Measurements from ENCODE around the gene PSG4.
A peak's percentile ranks its signal among the peaks of the same experiment; 100 is the strongest.
"Not testable (repeated sequence)": the region's sequence is repeated elsewhere in the genome, so short reads cannot be mapped to it uniquely, and the experiment has no call there.

The PSG4 gene

DNA sequence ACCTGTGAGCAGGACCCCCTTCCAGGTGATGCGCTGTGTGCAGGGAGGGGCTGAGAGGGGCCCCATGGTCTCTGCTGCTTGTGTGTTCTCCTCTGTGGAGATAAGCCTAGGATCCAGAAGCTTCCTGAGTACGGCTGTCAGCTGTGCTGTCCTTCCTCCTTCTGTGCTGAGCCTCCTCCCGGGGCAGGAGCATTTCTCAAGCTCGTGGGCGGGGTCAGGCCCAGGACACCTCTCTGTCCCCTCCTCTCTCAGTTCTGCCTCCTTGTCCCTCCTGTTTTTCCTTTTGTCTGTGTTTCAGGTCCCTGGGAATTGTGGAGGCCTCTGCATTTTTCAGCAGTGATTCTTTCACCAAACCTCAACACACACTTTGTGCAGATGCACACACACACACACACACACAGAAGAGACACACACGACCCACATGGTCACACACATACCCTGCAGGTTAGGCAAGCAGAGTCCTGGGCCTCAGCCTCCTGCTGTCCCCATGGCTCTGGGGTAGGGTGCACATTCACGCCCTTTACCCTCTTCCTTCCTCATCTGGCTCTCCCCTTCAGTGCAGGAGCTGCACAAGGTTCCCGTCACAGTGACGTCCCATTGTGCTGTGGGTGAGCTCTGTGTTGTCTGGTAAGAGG is at the start of gene PSG4:
Gene PSG4, minus strand, starts transcription at position 168 of the 635 bp plus-strand sequence. Its CDS starts 102 bp downstream, at position 66.
- H3K9me3 ChIP-seq; DNase-seq (ENCODE audit: low spot score in 2 of 2); in situ Hi-C loops (cut with MboI; ENCODE audit: low sequenced_read_pairs): not testable (repeated sequence)

DNA sequence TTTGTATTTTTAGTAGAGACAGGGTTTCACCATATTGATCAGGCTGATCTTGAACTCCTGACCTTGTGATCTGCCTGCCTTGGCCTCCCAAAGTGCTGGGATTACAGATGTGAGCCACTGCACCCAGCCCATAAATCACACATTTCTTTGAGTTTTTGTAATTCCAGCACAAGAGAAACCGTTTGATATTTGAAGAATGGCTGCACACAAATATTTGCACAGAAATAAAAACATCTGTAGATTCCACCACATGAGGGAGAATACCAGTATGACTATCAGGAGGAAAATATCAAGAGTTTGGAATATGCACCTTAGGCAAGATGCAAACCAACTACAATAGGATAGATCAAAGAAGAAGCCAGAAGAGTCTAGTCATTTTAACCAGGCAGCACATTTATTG is 46.0 kb upstream of the PSG4 start:
- H3K9me3 ChIP-seq; in situ Hi-C loops (cut with MboI; ENCODE audit: low sequenced_read_pairs); H3K27me3 ChIP-seq (ENCODE audit: low read depth); DNase-seq (ENCODE audit: low spot score in 2 of 2); H3K36me3 ChIP-seq (replicated peaks); H3K4me1 ChIP-seq; H3K4me3 ChIP-seq: not testable (repeated sequence)

More for the DNA sequence above, at the start of gene PSG4:
- H3K4me1 ChIP-seq; H3K4me3 ChIP-seq; H3K36me3 ChIP-seq (replicated peaks); H3K27me3 ChIP-seq (ENCODE audit: low read depth): not testable (repeated sequence)

DNA sequence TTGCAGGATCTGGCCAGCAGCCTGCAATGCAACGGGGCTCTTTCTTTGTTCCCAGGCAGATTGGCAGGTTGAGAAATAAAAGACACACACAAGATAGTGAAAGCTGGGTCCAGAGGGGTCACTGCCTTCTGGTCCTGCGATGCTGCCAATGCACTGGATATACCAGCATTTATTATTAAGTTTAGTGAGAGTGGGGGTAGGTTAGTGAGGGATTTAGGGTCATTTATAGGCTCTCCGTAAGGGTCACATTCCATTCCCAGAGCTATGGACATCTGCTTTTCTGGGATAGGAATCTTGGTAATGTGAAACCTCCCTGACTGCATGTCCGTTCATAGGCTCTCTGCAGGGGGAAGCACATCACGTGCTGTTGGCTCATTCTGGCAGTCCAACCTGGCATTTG is 44.9 kb upstream of the PSG4 start:
- H3K9me3 ChIP-seq; DNase-seq (ENCODE audit: low spot score in 2 of 2); H3K36me3 ChIP-seq (replicated peaks); H3K4me1 ChIP-seq; H3K27me3 ChIP-seq (ENCODE audit: low read depth); H3K4me3 ChIP-seq; in situ Hi-C loops (cut with MboI; ENCODE audit: low sequenced_read_pairs): not testable (repeated sequence)

- not testable (repeated sequence) for H3K9me3 ChIP-seq; H3K27me3 ChIP-seq (ENCODE audit: low read depth); DNase-seq (ENCODE audit: low spot score in 2 of 2); H3K36me3 ChIP-seq (replicated peaks); H3K4me3 ChIP-seq; H3K4me1 ChIP-seq
- in situ Hi-C loops (cut with MboI; ENCODE audit: low sequenced_read_pairs) = loop anchor here (25.0 kb wide), 1 partner anchor 189 kb away; no protein-coding TSS in a partner anchor
Measured at GRCh38 chr19:43248635-43249002, 43.2 kb upstream of the PSG4 start.

- H3K4me3 ChIP-seq; H3K4me1 ChIP-seq; H3K9me3 ChIP-seq; H3K27me3 ChIP-seq (ENCODE audit: low read depth); H3K36me3 ChIP-seq (replicated peaks): not testable (repeated sequence)
- peak in 1 of 2 experiments; percentile 33 for DNase-seq (ENCODE audit: low spot score in 2 of 2)
- in situ Hi-C loops (cut with MboI; ENCODE audit: low sequenced_read_pairs) = loop anchor here (25.0 kb wide), 1 partner anchor 190 kb away; no protein-coding TSS in a partner anchor
Measured at GRCh38 chr19:43247243-43247880, 41.9 kb upstream of the PSG4 start.

DNA sequence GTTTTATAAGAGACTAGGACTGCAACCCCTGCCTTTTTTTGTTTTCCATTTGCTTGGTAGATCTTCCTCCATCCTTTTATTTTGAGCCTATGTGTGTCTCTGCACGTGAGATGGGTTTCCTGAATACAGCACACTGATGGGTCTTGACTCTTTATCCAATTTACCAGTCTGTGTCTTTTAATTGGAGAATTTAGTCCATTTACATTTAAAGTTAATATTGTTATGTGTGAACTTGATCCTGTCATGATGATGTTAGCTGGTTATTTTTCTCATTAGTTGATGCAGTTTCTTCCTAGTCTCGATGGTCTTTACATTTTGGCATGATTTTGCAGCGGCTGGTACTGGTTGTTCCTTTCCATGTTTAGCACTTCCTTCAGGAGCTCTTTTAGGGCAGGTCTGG is 40.4 kb upstream of the PSG4 start:
- H3K9me3 ChIP-seq; DNase-seq (ENCODE audit: low spot score in 2 of 2); H3K4me1 ChIP-seq; H3K4me3 ChIP-seq; H3K27me3 ChIP-seq (ENCODE audit: low read depth); H3K36me3 ChIP-seq (replicated peaks): not testable (repeated sequence)
- in situ Hi-C loops (cut with MboI; ENCODE audit: low sequenced_read_pairs) = loop anchor here (25.0 kb wide), 1 partner anchor 191 kb away; no protein-coding TSS in a partner anchor

DNA sequence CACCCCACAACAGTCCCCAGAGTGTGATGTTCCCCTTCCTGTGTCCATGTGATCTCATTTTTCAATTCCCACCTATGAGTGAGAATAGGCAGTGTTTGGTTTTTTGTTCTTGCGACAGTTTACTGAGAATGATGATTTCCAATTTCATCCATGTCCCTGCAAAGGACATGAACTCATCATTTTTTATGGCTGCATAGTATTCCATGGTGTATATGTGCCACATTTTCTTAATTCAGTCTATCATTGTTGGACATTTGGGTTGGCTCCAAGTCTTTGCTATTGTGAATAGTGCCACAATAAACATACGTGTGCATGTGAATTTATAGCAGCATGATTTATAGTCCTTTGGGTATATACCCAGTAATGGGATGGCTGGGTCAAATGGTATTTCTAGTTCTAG is 36.8 kb upstream of the PSG4 start:
- DNase-seq (ENCODE audit: low spot score in 2 of 2); H3K9me3 ChIP-seq; H3K36me3 ChIP-seq (replicated peaks); H3K4me1 ChIP-seq; H3K27me3 ChIP-seq (ENCODE audit: low read depth); H3K4me3 ChIP-seq: not testable (repeated sequence)
- in situ Hi-C loops (cut with MboI; ENCODE audit: low sequenced_read_pairs) = loop anchor here (25.0 kb wide), 1 partner anchor 195 kb away; no protein-coding TSS in a partner anchor

- H3K27me3 ChIP-seq (ENCODE audit: low read depth); H3K9me3 ChIP-seq; H3K4me1 ChIP-seq; DNase-seq (ENCODE audit: low spot score in 2 of 2); H3K4me3 ChIP-seq; H3K36me3 ChIP-seq (replicated peaks): not testable (repeated sequence)
- in situ Hi-C loops (cut with MboI; ENCODE audit: low sequenced_read_pairs) = loop anchor here (25.0 kb wide), 1 partner anchor 199 kb away; no protein-coding TSS in a partner anchor
Measured at GRCh38 chr19:43238213-43238612, 32.8 kb upstream of the PSG4 start.

DNA sequence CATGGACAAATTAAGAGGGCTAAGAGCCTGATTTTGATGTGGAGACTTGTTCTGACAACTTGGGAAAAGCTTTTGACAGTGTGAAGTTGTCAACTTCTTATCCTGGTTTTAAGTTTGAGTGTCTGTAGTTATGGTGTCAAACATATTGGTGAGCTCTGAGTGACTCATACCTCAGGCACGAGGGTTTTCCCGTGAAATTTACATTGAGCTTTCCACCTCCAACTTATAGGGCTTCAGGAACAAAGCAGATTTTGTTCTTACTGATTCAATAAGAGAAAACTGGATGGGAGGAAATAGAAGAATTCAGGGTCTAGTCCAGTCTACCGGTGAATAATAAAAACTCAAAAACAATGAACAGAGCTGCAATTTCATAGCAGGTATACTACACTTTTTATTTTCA is 30.2 kb upstream of the PSG4 start:
- H3K4me3 ChIP-seq; DNase-seq (ENCODE audit: low spot score in 2 of 2); H3K9me3 ChIP-seq; H3K27me3 ChIP-seq (ENCODE audit: low read depth); H3K36me3 ChIP-seq (replicated peaks); H3K4me1 ChIP-seq: not testable (repeated sequence)
- in situ Hi-C loops (cut with MboI; ENCODE audit: low sequenced_read_pairs) = loop anchor here (25.0 kb wide), 1 partner anchor 202 kb away; no protein-coding TSS in a partner anchor

GRCh38 chr19:43229315-43229714 is 23.9 kb upstream of the PSG4 start:
- Histone ChIP-seq H3K36me3 (replicated peaks) (no peaks in the 10 kb centered on the region), H3K4me1 (no peaks in the 10 kb centered on the region), H3K9me3 (no peaks in the 10 kb centered on the region), H3K4me3 (no peak overlapping the region), H3K27me3 (ENCODE audit: low read depth) (no peaks in the 10 kb centered on the region)
- DNase-seq (ENCODE audit: low spot score in 2 of 2) = peak; percentile 45 to 71
- in situ Hi-C loops (cut with MboI; ENCODE audit: low sequenced_read_pairs) = loop anchor here (25.0 kb wide), 1 partner anchor 208 kb away; no protein-coding TSS in a partner anchor

DNA sequence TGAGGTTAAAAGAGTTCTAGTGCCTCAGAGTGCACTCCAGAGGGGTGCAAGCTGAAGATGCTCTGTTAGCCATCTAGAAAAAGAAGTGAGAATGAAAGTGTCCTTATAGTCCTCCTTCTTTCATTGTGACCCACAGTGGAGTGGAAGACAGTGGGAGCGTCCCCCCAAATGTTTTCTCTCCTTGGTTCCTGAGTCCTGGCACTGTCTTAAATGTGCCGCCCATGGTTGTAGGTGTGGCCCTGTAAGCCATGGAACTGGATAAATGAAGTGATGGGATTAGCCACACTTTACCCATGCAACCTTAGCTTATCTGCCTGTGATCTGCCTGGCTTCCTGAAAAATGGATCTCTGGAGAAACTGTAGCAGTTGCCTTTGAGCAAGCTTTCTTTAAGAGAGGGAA is 23.3 kb upstream of the PSG4 start:
- not testable (repeated sequence) for H3K36me3 ChIP-seq (replicated peaks); H3K4me1 ChIP-seq; DNase-seq (ENCODE audit: low spot score in 2 of 2); H3K4me3 ChIP-seq; H3K9me3 ChIP-seq; H3K27me3 ChIP-seq (ENCODE audit: low read depth)
- in situ Hi-C loops (cut with MboI; ENCODE audit: low sequenced_read_pairs) = loop anchor here (25.0 kb wide), 1 partner anchor 209 kb away; no protein-coding TSS in a partner anchor

GRCh38 chr19:43226986-43227385 is 21.5 kb upstream of the PSG4 start:
- not testable (repeated sequence) for H3K4me3 ChIP-seq; H3K4me1 ChIP-seq; DNase-seq (ENCODE audit: low spot score in 2 of 2); H3K27me3 ChIP-seq (ENCODE audit: low read depth); H3K9me3 ChIP-seq; H3K36me3 ChIP-seq (replicated peaks)
- in situ Hi-C loops (cut with MboI; ENCODE audit: low sequenced_read_pairs) = loop anchor here (25.0 kb wide), 1 partner anchor 210 kb away; no protein-coding TSS in a partner anchor

- H3K4me1 ChIP-seq = no peaks in the 10 kb centered on the region
- DNase-seq (ENCODE audit: low spot score in 2 of 2) = no peak
- H3K4me3 ChIP-seq = no peak overlapping the region
- in situ Hi-C loops (cut with MboI; ENCODE audit: low sequenced_read_pairs) = loop anchor here (25.0 kb wide), 1 partner anchor 212 kb away; no protein-coding TSS in a partner anchor
- no peaks in the 10 kb centered on the region for H3K36me3 ChIP-seq (replicated peaks)
- no peaks in the 10 kb centered on the region for H3K9me3 ChIP-seq
- no peaks in the 10 kb centered on the region for H3K27me3 ChIP-seq (ENCODE audit: low read depth)
Measured at GRCh38 chr19:43224855-43225253, 19.4 kb upstream of the PSG4 start.

DNA sequence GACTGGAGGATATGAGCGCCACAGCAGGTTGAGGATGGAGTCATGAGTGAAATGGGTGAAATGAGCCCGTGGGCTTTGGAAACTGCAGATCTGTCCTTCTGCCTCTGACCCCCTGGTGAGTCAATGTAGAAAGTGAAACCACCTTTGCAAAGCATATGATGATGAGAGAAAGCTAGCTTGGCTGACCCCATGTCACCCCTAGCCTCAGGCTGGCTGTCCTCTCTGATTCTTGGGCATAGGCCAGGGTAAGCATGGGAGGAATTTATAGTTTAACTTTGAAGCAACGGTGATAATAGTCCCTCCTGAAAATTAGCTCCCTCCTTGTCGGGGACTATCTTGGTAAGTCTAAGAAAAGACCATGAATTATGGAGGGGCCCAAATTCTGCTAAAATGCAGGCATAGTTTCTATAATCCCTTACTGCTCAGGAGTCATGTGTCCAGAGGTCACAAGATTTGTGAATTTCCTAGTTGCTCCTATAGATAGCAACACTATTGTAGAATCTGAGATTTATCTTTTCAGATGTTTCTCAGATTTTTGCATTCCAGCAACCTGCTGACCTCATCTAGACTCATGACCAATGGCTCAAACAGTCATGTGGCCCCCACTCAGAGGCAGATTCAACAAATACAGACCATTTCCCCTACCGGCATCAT is 18.9 kb upstream of the PSG4 start:
- H3K9me3 ChIP-seq; DNase-seq (ENCODE audit: low spot score in 2 of 2); H3K4me3 ChIP-seq; in situ Hi-C loops (cut with MboI; ENCODE audit: low sequenced_read_pairs); H3K36me3 ChIP-seq (replicated peaks); H3K27me3 ChIP-seq (ENCODE audit: low read depth); H3K4me1 ChIP-seq: not testable (repeated sequence)
